GM12878 (cell line): ENCODE measurements around the gene YJU2.

Experiments
- CREB1 ChIP-seq: IDR thresholded peaks from 2 replicates; pipeline ENCODE4 v1.6.1; 2012; ENCODE audit warnings: low read depth, mild to moderate bottlenecking, inconsistent platforms
- CTCF ChIP-seq, 3 experiments: IDR thresholded peaks in 2 of 3; conservative IDR thresholded peaks in 1 of 3; 2 replicates each; pipeline ENCODE4 v1.5.1; 2011; ENCODE audit warnings: low read depth in 3 of 3, low read length in 3 of 3, mild to moderate bottlenecking in 3 of 3, control low read depth in 2 of 3, moderate library complexity in 2 of 3, inconsistent platforms in 1 of 3, mixed read lengths in 1 of 3; ENCODE audit not compliant: control insufficient read depth in 2 of 3, insufficient read depth in 1 of 3; ENCODE audit errors: extremely low read depth in 1 of 3
- ELK1 ChIP-seq: IDR thresholded peaks from 2 replicates; pipeline ENCODE4 v1.6.1; 2012; ENCODE audit warnings: low read depth, low read length, improper control_type of control experiment
- JUNB ChIP-seq: IDR thresholded peaks from 2 replicates; pipeline ENCODE4 v1.6.1; 2016; ENCODE audit warnings: antibody characterized with exemption, mild to moderate bottlenecking
- POLR2A ChIP-seq: IDR thresholded peaks from 2 replicates; pipeline ENCODE4 v1.6.1; 2011; ENCODE audit warnings: low read depth, mild to moderate bottlenecking, low read length
- RCOR1 ChIP-seq: conservative IDR thresholded peaks from 2 replicates; pipeline ENCODE4 v1.6.1; 2012; ENCODE audit warnings: low read depth, low read length, improper control_type of control experiment
- SMARCA5 ChIP-seq: fragments of 450-650 bp; IDR thresholded peaks from 2 replicates; pipeline ENCODE4 v1.6.1; 2017; ENCODE audit warnings: mild to moderate bottlenecking
- SP1 ChIP-seq: IDR thresholded peaks from one replicate; pipeline ENCODE4 v1.6.1; 2011; ENCODE audit warnings: low read depth, low read length
- TCF12 ChIP-seq: IDR thresholded peaks from 2 replicates; pipeline ENCODE4 v1.6.1; 2011; ENCODE audit warnings: low read depth, mild to moderate bottlenecking, low read length
- USF1 ChIP-seq: IDR thresholded peaks from 2 replicates; pipeline ENCODE4 v1.6.1; 2011; ENCODE audit warnings: borderline replicate concordance, low read depth, mild to moderate bottlenecking, moderate library complexity, mixed read lengths, low read length; ENCODE audit not compliant: insufficient read depth; ENCODE audit errors: extremely low read length

- TF ChIP-seq USF1: no peak
- no peak for TF ChIP-seq RCOR1
- no peak for TF ChIP-seq CTCF (IDR thresholded peaks at IDR 0.05 in 2 of 3, conservative IDR thresholded peaks at IDR 0.05 in 1 of 3; ENCODE audit: control insufficient read depth in 2 of 3, extremely low read depth in 1 of 3, insufficient read depth in 1 of 3, low read depth in 3 of 3, low read length in 3 of 3)
- TF ChIP-seq JUNB: no peak
- no peak for TF ChIP-seq SMARCA5
- no peak for TF ChIP-seq TCF12
- no peak for TF ChIP-seq SP1
- TF ChIP-seq CREB1: no peak
- no peak for TF ChIP-seq POLR2A
- no peak for TF ChIP-seq ELK1
Measured at GRCh38 chr19:4279267-4279529, 32.3 kb downstream of the YJU2 start.
